Measurements from ENCODE around the gene KRT6A. TPM values are rescaled to one million over a fixed set of nuclear protein-coding genes. Genes with fewer than 3 reads are reported as not detected.

KRT6A gene
- total and polyA plus RNA-seq, 2 of the 13 experiments (the other 11 are each of a cell fraction or from before 2014, with no cell fraction given), result 0.13 TPM; not detected in 1

DNA sequence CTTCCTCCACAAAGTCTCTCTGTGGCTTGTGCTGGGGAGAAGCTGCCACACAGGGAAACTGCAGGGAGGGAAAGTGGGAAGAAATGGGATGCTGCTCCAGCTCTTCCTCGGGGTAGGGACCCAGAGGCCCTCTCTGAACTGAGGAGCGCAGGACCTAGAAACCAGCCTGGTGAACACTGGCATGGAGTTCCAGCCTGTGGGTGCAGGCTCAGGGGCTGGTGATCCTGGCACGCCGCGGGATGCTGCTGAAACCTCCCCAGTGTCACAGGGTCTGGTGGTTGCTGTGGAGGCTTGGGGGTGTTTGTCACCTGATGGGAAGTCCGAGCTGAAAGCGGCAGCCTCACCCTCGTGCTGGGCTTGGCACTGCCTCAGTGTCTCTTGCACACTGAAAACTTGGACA, 53.6 kb downstream of the KRT6A start:
- H3K27ac ChIP-seq (ENCODE audit: extremely low read length, insufficient read depth, low read length), result no peak overlapping the region
- CTCF ChIA-PET (ENCODE audit: low intra/inter-chr PET ratio, low total read pairs), result no interaction called here

More for the DNA sequence above, 53.6 kb downstream of the KRT6A start:
- no peaks in the 10 kb centered on the region for H3K79me2 ChIP-seq (ENCODE audit: insufficient read depth, low read length)
- no peak overlapping the region for H3K9ac ChIP-seq (ENCODE audit: insufficient read depth, low read depth, low read length)
- H3K4me2 ChIP-seq (ENCODE audit: low read depth, low read length), result no peak overlapping the region
- H3K36me3 ChIP-seq (replicated peaks in 1 of 2; ENCODE audit: control insufficient read depth in 1 of 2, insufficient read depth in 2 of 2, low read length in 2 of 2), result no peaks in the 10 kb centered on the region
- no peak for TF ChIP-seq EHMT2 (IDR thresholded peaks at IDR 0.05; ENCODE audit: borderline replicate concordance, low read depth, low read length)
- TF ChIP-seq SMARCE1 (IDR thresholded peaks at IDR 0.05; ENCODE audit: borderline replicate concordance), result no peak
- TF ChIP-seq U2AF1 (optimal IDR thresholded peaks at IDR 0.05; ENCODE audit: low read depth, low read length), result no peak
- TF ChIP-seq, protein P1, sequence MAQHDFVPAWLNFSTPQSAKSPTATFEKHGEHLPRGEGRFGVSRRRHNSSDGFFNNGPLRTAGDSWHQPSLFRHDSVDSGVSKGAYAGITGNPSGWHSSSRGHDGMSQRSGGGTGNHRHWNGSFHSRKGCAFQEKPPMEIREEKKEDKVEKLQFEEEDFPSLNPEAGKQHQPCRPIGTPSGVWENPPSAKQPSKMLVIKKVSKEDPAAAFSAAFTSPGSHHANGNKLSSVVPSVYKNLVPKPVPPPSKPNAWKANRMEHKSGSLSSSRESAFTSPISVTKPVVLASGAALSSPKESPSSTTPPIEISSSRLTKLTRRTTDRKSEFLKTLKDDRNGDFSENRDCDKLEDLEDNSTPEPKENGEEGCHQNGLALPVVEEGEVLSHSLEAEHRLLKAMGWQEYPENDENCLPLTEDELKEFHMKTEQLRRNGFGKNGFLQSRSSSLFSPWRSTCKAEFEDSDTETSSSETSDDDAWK (CRISPR knock-in tag; IDR thresholded peaks at IDR 0.05), result no peak
- no peak for TF ChIP-seq ZNF264 (CRISPR knock-in tag; IDR thresholded peaks at IDR 0.05)
- TF ChIP-seq HNRNPK (IDR thresholded peaks at IDR 0.05; ENCODE audit: low read depth, low read length, poor library complexity, severe bottlenecking), result no peak
- TF ChIP-seq ZNF530 (CRISPR knock-in tag; IDR thresholded peaks at IDR 0.05; ENCODE audit: low read depth), result no peak
- TF ChIP-seq, protein P2, sequence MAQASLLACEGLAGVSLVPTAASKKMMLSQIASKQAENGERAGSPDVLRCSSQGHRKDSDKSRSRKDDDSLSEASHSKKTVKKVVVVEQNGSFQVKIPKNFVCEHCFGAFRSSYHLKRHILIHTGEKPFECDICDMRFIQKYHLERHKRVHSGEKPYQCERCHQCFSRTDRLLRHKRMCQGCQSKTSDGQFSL (CRISPR knock-in tag; IDR thresholded peaks at IDR 0.05), result no peak
- TF ChIP-seq, protein P3, sequence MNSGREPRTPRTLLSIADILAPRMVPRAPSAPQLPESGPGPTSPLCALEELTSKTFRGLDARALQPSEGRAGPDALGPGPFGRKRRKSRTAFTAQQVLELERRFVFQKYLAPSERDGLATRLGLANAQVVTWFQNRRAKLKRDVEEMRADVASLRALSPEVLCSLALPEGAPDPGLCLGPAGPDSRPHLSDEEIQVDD (CRISPR knock-in tag; IDR thresholded peaks at IDR 0.05; ENCODE audit: borderline replicate concordance), result no peak
- no peak for TF ChIP-seq HCFC1 (IDR thresholded peaks at IDR 0.05; ENCODE audit: low read depth, low read length)
- TF ChIP-seq NONO (IDR thresholded peaks at IDR 0.05), result no peak
- TF ChIP-seq NONO (CRISPR knock-in tag; conservative IDR thresholded peaks at IDR 0.05), result no peak
- intact Hi-C loops (cut with micrococcal nuclease; ENCODE audit: unreplicated experiment) (no loop called here), in situ Hi-C loops (cut with HindIII; ENCODE audit: extremely low pct_ligation_motif_present, low pct_unique_long_range_greater_than_20kb) (no loop called here)
- H3K4me1 ChIP-seq (ENCODE audit: insufficient read depth, low read length), result peaks cover 13% of the 10 kb centered on the region
- peaks cover 0 to 1% of the 10 kb centered on the region in 2 experiments; a peak in 3 of 5 replicates for H3K27me3 ChIP-seq (ENCODE audit: control insufficient read depth in 1 of 2, insufficient read depth in 2 of 2, low read length in 2 of 2)
- POLR2A ChIA-PET, result no interaction called here
- BruUV-seq (replicated peaks), result no TSS peak
- no peak overlapping the region for H3K4me3 ChIP-seq (replicated peaks in 1 of 3; ENCODE audit: insufficient read depth in 1 of 3, low read depth in 2 of 3, low read length in 3 of 3)
- H3K9me3 ChIP-seq (ENCODE audit: low read length), result no peaks in the 10 kb centered on the region
- WGBS (ENCODE audit: low lambda C conversion rate), result 48% methylated on average over 3 of the region's 8 CpGs
- no peak overlapping the region for H2AFZ ChIP-seq (ENCODE audit: low read length)
- ATAC-seq, result no peak
- no peaks in the 10 kb centered on the region for H4K20me1 ChIP-seq (ENCODE audit: insufficient read depth, low read length)
- DNase-seq (ENCODE audit: low spot score), result no peak
- FAIRE-seq, result no peak
